DOHH2 (cell line): ENCODE results near the gene POPDC2.

Source experiments
- CTCF ChIP-seq: fragments of 200-600 bp; sonication (generic); IDR thresholded peaks from one replicate; pipeline ENCODE4 v1.5.1; 2014; ENCODE audit warnings: antibody characterized with exemption, mild to moderate bottlenecking, low read depth, low read length; ENCODE audit not compliant: poor library complexity, severe bottlenecking
- EZH2phosphoT487 ChIP-seq: fragments of 200-600 bp; sonication (generic); IDR thresholded peaks from 2 replicates; pipeline ENCODE4 v1.6.1; 2017; ENCODE audit warnings: borderline replicate concordance, mild to moderate bottlenecking, antibody characterized with exemption, low read length, moderate library complexity, mixed read lengths

- TF ChIP-seq CTCF (no peak), EZH2phosphoT487 (no peak)
Observed at GRCh38 chr3:119641416-119641815, 19.0 kb downstream of the POPDC2 start.
